Neutrophil (primary cell): ENCODE measurements around the gene GREM2.

Experiments
- H3K27ac ChIP-seq: fragments of 200-600 bp; sonication (generic); 2 replicates; pipeline ENCODE4 v1.5.1; 2016; ENCODE audit warnings: mild to moderate bottlenecking, moderate library complexity
- H3K27me3 ChIP-seq: fragments of 200-600 bp; sonication (generic); 2 replicates; pipeline ENCODE4 v1.6.0; 2016; ENCODE audit warnings: mild to moderate bottlenecking
- H3K36me3 ChIP-seq: fragments of 200-600 bp; sonication (generic); 2 replicates; pipeline ENCODE4 v1.5.1; 2017
- H3K4me1 ChIP-seq, 2 experiments: fragments of 200-600 bp in 1 of 2; sonication (generic) in 1 of 2; 1 replicate in 1 of 2; 2 replicates in 1 of 2; pipeline versions ENCODE4 v1.5.1 to v1.6.1; 2013 to 2016; ENCODE audit warnings: low read depth in 1 of 2, low read length in 1 of 2, mild to moderate bottlenecking in 1 of 2, moderate library complexity in 1 of 2; ENCODE audit not compliant: control insufficient read depth in 1 of 2, insufficient read depth in 1 of 2
- H3K4me3 ChIP-seq, 2 experiments: fragments of 200-600 bp in 1 of 2; sonication (generic) in 1 of 2; 1 replicate in 1 of 2; 2 replicates in 1 of 2; pipeline ENCODE4 v1.5.1; 2013 to 2016; ENCODE audit warnings: low read depth in 1 of 2, low read length in 1 of 2, mild to moderate bottlenecking in 1 of 2, moderate library complexity in 1 of 2
- H3K9me3 ChIP-seq: fragments of 200-600 bp; sonication (generic); 2 replicates; pipeline ENCODE4 v1.5.1; 2016
- TF ChIP-seq, protein P1 (sequence below): fragments of 200-600 bp; sonication (generic); IDR thresholded peaks from 2 replicates; pipeline ENCODE4 v1.5.1; 2016; ENCODE audit warnings: antibody characterized with exemption

The GREM2 gene

DNA sequence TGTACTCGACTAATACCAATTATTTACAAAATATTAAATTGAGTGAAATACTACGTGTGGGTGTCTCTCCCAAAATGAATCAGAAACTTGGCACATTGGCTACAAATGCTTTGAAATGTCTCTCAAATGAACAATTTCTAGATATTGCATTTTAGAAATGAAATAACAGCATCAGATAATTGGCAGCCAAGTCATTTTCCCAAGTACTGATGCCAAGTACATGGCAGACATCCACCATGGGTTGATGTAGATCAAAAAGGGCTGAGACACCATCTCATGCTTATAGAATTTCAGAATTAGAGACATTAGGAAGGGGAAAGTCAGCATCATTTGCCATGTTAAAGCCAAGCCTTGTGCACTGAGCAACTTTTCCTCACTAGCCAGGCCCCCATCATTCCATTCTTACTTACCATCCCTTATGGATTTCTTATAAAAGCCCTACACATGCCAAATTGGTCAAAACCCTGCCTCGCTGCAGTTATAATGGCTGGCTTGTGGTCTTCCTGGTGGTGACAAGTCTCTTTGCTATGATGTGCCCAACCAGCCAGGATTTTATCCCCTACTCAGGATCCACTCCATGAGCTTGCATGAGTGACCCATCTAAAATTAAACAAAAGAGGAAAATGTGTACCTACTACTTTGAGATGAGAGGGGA is 73.1 kb downstream of the GREM2 start:
- no peaks in the 10 kb centered on the region for H3K9me3 ChIP-seq
- no peak overlapping the region for H3K27ac ChIP-seq
- no peaks in the 10 kb centered on the region for H3K4me1 ChIP-seq
- TF ChIP-seq, protein P1, sequence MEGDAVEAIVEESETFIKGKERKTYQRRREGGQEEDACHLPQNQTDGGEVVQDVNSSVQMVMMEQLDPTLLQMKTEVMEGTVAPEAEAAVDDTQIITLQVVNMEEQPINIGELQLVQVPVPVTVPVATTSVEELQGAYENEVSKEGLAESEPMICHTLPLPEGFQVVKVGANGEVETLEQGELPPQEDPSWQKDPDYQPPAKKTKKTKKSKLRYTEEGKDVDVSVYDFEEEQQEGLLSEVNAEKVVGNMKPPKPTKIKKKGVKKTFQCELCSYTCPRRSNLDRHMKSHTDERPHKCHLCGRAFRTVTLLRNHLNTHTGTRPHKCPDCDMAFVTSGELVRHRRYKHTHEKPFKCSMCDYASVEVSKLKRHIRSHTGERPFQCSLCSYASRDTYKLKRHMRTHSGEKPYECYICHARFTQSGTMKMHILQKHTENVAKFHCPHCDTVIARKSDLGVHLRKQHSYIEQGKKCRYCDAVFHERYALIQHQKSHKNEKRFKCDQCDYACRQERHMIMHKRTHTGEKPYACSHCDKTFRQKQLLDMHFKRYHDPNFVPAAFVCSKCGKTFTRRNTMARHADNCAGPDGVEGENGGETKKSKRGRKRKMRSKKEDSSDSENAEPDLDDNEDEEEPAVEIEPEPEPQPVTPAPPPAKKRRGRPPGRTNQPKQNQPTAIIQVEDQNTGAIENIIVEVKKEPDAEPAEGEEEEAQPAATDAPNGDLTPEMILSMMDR: no peak
- no peaks in the 10 kb centered on the region for H3K27me3 ChIP-seq
- H3K36me3 ChIP-seq: no peaks in the 10 kb centered on the region
- no peak overlapping the region for H3K4me3 ChIP-seq

DNA sequence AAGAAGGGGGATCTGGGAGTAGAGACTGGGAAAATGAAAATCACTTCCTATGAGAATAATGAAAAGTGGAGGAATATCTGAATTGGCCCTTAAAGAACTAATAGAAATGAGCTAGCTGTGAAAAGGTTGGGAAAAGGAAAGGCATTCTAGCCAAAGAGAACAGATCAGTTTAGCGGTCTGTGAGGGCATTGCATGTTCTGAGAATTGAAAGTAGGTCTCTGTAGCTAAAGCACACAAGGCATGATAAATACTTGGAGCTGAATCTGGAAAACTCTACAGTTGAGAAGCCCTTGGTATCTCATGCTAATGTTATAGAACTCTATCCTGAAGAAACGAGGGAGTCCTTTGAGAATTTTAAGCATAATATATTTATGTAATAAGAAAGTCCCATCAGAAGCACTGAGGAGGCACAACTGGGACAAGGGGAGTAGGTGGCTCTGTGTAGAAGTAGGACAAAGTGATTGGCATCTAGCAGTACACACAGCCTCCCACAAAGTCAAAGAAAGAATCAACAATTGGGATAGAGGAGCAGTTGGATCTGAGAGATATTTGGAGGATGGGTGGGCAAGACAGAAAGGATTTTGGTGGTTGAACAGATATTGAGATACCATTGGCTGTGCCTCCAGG is 78.7 kb downstream of the GREM2 start:
- Histone ChIP-seq H3K4me1 (no peaks in the 10 kb centered on the region), H3K36me3 (no peaks in the 10 kb centered on the region), H3K4me3 (no peak overlapping the region), H3K27me3 (no peaks in the 10 kb centered on the region), H3K27ac (no peak overlapping the region), H3K9me3 (no peaks in the 10 kb centered on the region)
- TF ChIP-seq, protein P1: no peak

DNA sequence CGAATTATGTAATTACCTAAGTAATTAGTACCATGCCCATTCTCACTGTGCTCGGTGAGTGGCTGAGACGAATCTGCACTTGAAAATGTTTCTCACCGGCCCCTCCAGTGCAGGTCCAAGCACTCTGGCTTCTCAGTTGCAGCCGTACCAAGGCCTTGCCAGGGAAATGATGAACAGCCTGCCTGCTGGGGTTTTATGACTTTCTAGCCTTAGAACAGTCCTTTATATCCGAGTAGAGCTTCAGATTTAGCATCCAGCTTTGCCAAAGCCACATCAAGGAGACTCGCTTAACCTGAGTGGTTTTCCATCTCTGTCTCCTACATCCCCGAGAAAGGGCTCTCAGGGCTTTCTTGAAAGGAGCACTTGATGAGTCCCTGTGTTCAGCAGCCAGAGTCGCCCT is 83.4 kb downstream of the GREM2 start:
- H3K4me3 ChIP-seq: no peak overlapping the region
- no peaks in the 10 kb centered on the region for H3K36me3 ChIP-seq
- H3K27me3 ChIP-seq: no peaks in the 10 kb centered on the region
- H3K27ac ChIP-seq: no peak overlapping the region
- H3K9me3 ChIP-seq: no peaks in the 10 kb centered on the region
- H3K4me1 ChIP-seq: no peaks in the 10 kb centered on the region
- TF ChIP-seq, protein P1: no peak

DNA sequence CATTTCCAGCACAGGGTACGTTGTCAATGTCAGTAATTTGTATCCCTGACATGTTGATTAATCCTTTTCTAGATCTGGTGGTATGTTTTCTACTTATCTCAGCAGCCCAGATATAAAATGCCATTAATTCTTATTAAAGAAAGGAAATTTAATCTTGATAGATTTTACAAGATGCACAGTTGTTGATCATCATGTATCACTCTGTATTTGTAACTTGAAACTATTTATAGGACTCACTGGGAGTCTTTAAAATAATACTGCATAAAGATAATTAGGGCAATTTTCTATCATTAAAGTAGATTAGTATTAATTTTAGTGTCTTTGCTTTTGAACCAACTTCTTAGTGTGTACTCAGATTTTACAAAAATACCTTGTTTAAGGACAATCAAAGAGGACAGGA is 84.9 kb downstream of the GREM2 start:
- H3K4me3 ChIP-seq: no peak overlapping the region
- H3K27me3 ChIP-seq: no peaks in the 10 kb centered on the region
- H3K27ac ChIP-seq: no peak overlapping the region
- TF ChIP-seq, protein P1: no peak
- no peaks in the 10 kb centered on the region for H3K4me1 ChIP-seq
- no peaks in the 10 kb centered on the region for H3K9me3 ChIP-seq
- H3K36me3 ChIP-seq: no peaks in the 10 kb centered on the region

DNA sequence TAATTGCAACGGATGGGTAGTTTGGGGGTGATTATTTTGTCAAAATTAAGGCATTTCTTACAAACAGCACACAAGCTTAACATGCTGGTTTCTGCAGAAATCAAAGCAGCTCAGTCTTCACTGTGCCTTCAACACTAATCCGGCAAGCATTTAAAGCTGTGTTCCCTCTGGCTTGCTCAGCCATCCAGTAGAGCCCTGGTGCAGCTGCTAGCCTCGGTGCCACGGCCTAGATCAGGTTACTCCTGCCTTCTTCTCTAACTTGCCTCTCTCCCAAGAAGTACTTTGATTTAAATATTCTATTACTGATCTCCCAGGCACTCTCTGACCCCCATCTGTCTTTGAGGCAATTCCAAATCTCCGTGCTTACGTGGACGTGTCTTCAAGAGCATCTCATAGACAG is 85.6 kb downstream of the GREM2 start:
- H3K27me3 ChIP-seq: no peaks in the 10 kb centered on the region
- no peak overlapping the region for H3K4me3 ChIP-seq
- TF ChIP-seq, protein P1: no peak
- no peak overlapping the region for H3K27ac ChIP-seq
- no peaks in the 10 kb centered on the region for H3K9me3 ChIP-seq
- no peaks in the 10 kb centered on the region for H3K4me1 ChIP-seq
- no peaks in the 10 kb centered on the region for H3K36me3 ChIP-seq
